ENCODE data around the gene ADAMTS5. TPM values are rescaled to one million over a fixed set of nuclear protein-coding genes. Genes with fewer than 3 reads are reported as not detected.

ADAMTS5 gene
- polyA plus RNA-seq, 1 donor (not counting 4 experiments of a cell fraction or from before 2014, with no cell fraction given) = 0.01 TPM

DNA sequence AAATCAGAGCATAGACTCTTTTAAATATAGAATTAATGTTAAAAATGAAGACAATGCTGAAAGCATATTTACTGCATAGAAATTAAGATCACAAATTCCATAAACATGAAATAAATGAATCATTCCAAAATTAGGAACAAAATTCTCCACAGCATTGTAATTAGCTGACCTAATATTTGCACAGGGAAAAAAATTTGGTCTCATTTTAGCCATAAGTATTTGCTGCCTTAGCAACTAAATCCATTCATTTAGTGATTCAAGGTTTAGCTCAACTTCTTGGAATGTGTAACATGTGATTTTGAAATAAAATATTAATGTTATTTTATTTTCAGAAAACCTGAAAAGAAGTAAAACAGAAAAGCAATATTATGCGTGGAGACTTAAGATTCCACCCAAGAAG, 25.5 kb downstream of the ADAMTS5 start:
- no peak for FAIRE-seq
- Histone ChIP-seq H3K27ac (ENCODE audit: control insufficient read depth, insufficient read depth, low read length) (no peak overlapping the region), H3K4me1 (ENCODE audit: control insufficient read depth, extremely low read depth, insufficient read depth, low read length) (no peaks in the 10 kb centered on the region), H3K36me3 (ENCODE audit: control insufficient read depth in 2 of 2, extremely low read depth in 1 of 2, insufficient read depth in 2 of 2, low read length in 2 of 2) (no peaks in the 10 kb centered on the region), H3K79me2 (ENCODE audit: control insufficient read depth, insufficient read depth, low read length) (no peaks in the 10 kb centered on the region), H3K4me3 (ENCODE audit: control insufficient read depth in 2 of 3, extremely low read depth in 1 of 3, insufficient read depth in 2 of 3, low read depth in 1 of 3, low read length in 3 of 3) (no peak overlapping the region), H4K20me1 (ENCODE audit: control insufficient read depth, extremely low read depth, insufficient read depth, low read length) (no peaks in the 10 kb centered on the region), H3K9me1 (ENCODE audit: control insufficient read depth, extremely low read depth, insufficient read depth, low read length) (no peaks in the 10 kb centered on the region), H3K9me3 (ENCODE audit: control insufficient read depth, low read depth, low read length) (no peaks in the 10 kb centered on the region), H3K4me2 (ENCODE audit: control insufficient read depth, extremely low read depth, insufficient read depth, low read depth, low read length) (no peak overlapping the region), H3K27me3 (ENCODE audit: control insufficient read depth, extremely low read depth, insufficient read depth, low read length) (peaks cover 4% of the 10 kb centered on the region), H2AFZ (ENCODE audit: control insufficient read depth, low read length) (no peak overlapping the region), H3K9ac (ENCODE audit: control insufficient read depth, extremely low read depth, insufficient read depth, low read length) (no peak overlapping the region)
- no peak for DNase-seq (ENCODE audit: low read depth, low spot score)
- TF ChIP-seq EZH2 (IDR thresholded peaks at IDR 0.05; ENCODE audit: low read length) (no peak), CTCF (optimal IDR thresholded peaks at IDR 0.05 in 1 of 3, IDR thresholded peaks at IDR 0.05 in 1 of 3, conservative IDR thresholded peaks at IDR 0.05 in 1 of 3; ENCODE audit: extremely low read depth in 1 of 3, insufficient read depth in 2 of 3, low read length in 3 of 3) (no peak)
- dilution Hi-C loops (cut with MboI; ENCODE audit: extremely low pct_ligation_motif_present, low sequenced_read_pairs) = no loop called here

DNA sequence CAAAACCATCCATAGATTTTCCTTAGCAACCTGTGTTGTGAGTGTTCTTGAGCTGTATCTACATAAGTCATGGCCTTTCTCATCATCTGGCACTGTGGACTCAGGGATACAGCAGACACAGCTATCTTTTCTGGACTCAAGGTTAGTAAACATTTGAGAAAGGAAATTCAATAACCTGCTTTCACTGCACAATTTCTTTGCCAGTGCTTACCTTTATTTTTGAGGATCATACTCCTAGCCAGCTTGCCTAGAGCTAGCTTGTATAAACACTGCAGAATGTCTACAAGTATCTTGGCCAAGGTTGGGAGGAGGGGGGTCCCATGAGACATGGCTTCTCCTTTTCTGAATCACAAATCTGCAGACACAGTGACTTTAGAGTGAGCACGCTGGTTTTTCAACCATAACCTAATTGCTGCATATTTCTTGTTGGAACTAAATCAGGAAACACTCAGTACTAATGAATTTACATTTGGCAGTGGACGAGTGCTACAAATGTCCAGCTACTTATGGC, 27.2 kb downstream of the ADAMTS5 start:
- dilution Hi-C loops (cut with MboI; ENCODE audit: extremely low pct_ligation_motif_present, low sequenced_read_pairs) = no loop called here
- Histone ChIP-seq H3K4me1 (ENCODE audit: control insufficient read depth, extremely low read depth, insufficient read depth, low read length) (no peaks in the 10 kb centered on the region), H4K20me1 (ENCODE audit: control insufficient read depth, extremely low read depth, insufficient read depth, low read length) (no peaks in the 10 kb centered on the region), H3K4me2 (ENCODE audit: control insufficient read depth, extremely low read depth, insufficient read depth, low read depth, low read length) (no peak overlapping the region), H3K27me3 (ENCODE audit: control insufficient read depth, extremely low read depth, insufficient read depth, low read length) (no peaks in the 10 kb centered on the region), H2AFZ (ENCODE audit: control insufficient read depth, low read length) (no peak overlapping the region), H3K36me3 (ENCODE audit: control insufficient read depth in 2 of 2, extremely low read depth in 1 of 2, insufficient read depth in 2 of 2, low read length in 2 of 2) (no peaks in the 10 kb centered on the region), H3K27ac (ENCODE audit: control insufficient read depth, insufficient read depth, low read length) (no peak overlapping the region), H3K4me3 (ENCODE audit: control insufficient read depth in 2 of 3, extremely low read depth in 1 of 3, insufficient read depth in 2 of 3, low read depth in 1 of 3, low read length in 3 of 3) (no peak overlapping the region), H3K9ac (ENCODE audit: control insufficient read depth, extremely low read depth, insufficient read depth, low read length) (no peak overlapping the region), H3K9me1 (ENCODE audit: control insufficient read depth, extremely low read depth, insufficient read depth, low read length) (no peaks in the 10 kb centered on the region), H3K9me3 (ENCODE audit: control insufficient read depth, low read depth, low read length) (no peaks in the 10 kb centered on the region), H3K79me2 (ENCODE audit: control insufficient read depth, insufficient read depth, low read length) (no peaks in the 10 kb centered on the region)
- TF ChIP-seq EZH2 (IDR thresholded peaks at IDR 0.05; ENCODE audit: low read length) = no peak
- DNase-seq (ENCODE audit: low read depth, low spot score) (no peak), FAIRE-seq (no peak)

DNA sequence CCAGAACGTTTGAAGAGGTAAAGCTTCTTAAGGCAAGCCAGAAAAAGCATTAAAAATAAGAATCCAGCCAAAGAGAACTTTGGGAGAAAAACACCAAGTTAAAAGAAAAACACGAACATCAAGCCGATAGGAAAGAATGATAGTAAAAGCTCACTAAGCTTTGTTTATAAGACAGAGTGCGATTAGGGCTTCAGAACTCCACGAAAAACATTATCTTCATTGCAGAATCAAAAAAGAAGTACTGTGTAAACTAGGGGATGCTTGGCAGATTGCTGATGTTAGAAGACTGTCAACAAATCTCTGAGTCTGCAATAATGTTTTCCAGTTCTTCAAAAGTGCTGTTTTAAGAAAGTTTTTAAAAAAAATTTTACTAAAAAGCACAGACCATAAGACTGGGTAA, 30.2 kb downstream of the ADAMTS5 start:
- FAIRE-seq = no peak
- H3K4me1 ChIP-seq (ENCODE audit: control insufficient read depth, extremely low read depth, insufficient read depth, low read length) = no peaks in the 10 kb centered on the region
- TF ChIP-seq CTCF (optimal IDR thresholded peaks at IDR 0.05 in 1 of 3, IDR thresholded peaks at IDR 0.05 in 1 of 3, conservative IDR thresholded peaks at IDR 0.05 in 1 of 3; ENCODE audit: extremely low read depth in 1 of 3, insufficient read depth in 2 of 3, low read length in 3 of 3) = no peak
- no peak for TF ChIP-seq EZH2 (IDR thresholded peaks at IDR 0.05; ENCODE audit: low read length)
- no peaks in the 10 kb centered on the region for H4K20me1 ChIP-seq (ENCODE audit: control insufficient read depth, extremely low read depth, insufficient read depth, low read length)
- DNase-seq (ENCODE audit: low read depth, low spot score) = no peak
- H3K27ac ChIP-seq (ENCODE audit: control insufficient read depth, insufficient read depth, low read length) = no peak overlapping the region
- H3K36me3 ChIP-seq (ENCODE audit: control insufficient read depth in 2 of 2, extremely low read depth in 1 of 2, insufficient read depth in 2 of 2, low read length in 2 of 2) = no peaks in the 10 kb centered on the region
- no peaks in the 10 kb centered on the region for H3K27me3 ChIP-seq (ENCODE audit: control insufficient read depth, extremely low read depth, insufficient read depth, low read length)
- H3K4me2 ChIP-seq (ENCODE audit: control insufficient read depth, extremely low read depth, insufficient read depth, low read depth, low read length) = no peak overlapping the region
- H3K9me1 ChIP-seq (ENCODE audit: control insufficient read depth, extremely low read depth, insufficient read depth, low read length) = no peaks in the 10 kb centered on the region
- H3K9me3 ChIP-seq (ENCODE audit: control insufficient read depth, low read depth, low read length) = no peaks in the 10 kb centered on the region
- dilution Hi-C loops (cut with MboI; ENCODE audit: extremely low pct_ligation_motif_present, low sequenced_read_pairs) = no loop called here
- no peak overlapping the region for H3K4me3 ChIP-seq (ENCODE audit: control insufficient read depth in 2 of 3, extremely low read depth in 1 of 3, insufficient read depth in 2 of 3, low read depth in 1 of 3, low read length in 3 of 3)
- H3K79me2 ChIP-seq (ENCODE audit: control insufficient read depth, insufficient read depth, low read length) = no peaks in the 10 kb centered on the region
- no peak overlapping the region for H3K9ac ChIP-seq (ENCODE audit: control insufficient read depth, extremely low read depth, insufficient read depth, low read length)
- H2AFZ ChIP-seq (ENCODE audit: control insufficient read depth, low read length) = no peak overlapping the region

Measured in keratinocyte (primary cell).